Heart right ventricle (tissue), 16 donors: ENCODE measurements around the gene MAN2A1. TPM values are rescaled to one million over a fixed set of nuclear protein-coding genes. Genes with fewer than 3 reads are reported as not detected.

Experiments used
- ATAC-seq, 8 donors: fragments of 200-7000 bp; cut with Tn5 transposase; one replicate each; pipeline ENCODE4 v1.9.1; 2020; ENCODE audit warnings: mild to moderate bottlenecking in 8 of 8, moderate library complexity in 8 of 8, moderate number of reproducible peaks in 1 of 8
- DNase-seq, 2 donors: peaks; one replicate each; pipeline ENCODE4 v3.0.0-alpha.2; 2020
- H3K27ac ChIP-seq, 10 donors: fragments of 200-600 bp; sonication (generic) in 2 of 10; one replicate each; pipeline versions ENCODE4 v1.5.0 to v1.8.0; 2020 to 2022; ENCODE audit warnings: mild to moderate bottlenecking in 3 of 10
- H3K27me3 ChIP-seq, 7 donors: fragments of 200-600 bp; one replicate each; pipeline ENCODE4 v1.8.0; 2021 to 2022; ENCODE audit warnings: mild to moderate bottlenecking in 2 of 7
- H3K36me3 ChIP-seq, 9 donors: fragments of 200-600 bp; sonication (generic) in 1 of 9; one replicate each; pipeline versions ENCODE4 v1.5.0 to v1.8.0; 2020 to 2022; ENCODE audit warnings: mild to moderate bottlenecking in 2 of 9
- H3K4me1 ChIP-seq, 9 donors: fragments of 200-600 bp; sonication (generic) in 1 of 9; one replicate each; pipeline versions ENCODE4 v1.5.0 to v1.8.0; 2020 to 2022; ENCODE audit warnings: mild to moderate bottlenecking in 4 of 9
- H3K4me3 ChIP-seq, 10 donors: fragments of 200-600 bp; sonication (generic) in 2 of 10; one replicate each; pipeline versions ENCODE4 v1.5.0 to v1.8.0; 2020 to 2022; ENCODE audit warnings: mild to moderate bottlenecking in 7 of 10, moderate library complexity in 2 of 10
- H3K9me3 ChIP-seq, 11 donors: fragments of 200-600 bp in 10 of 11; sonication (generic) in 2 of 11; one replicate each; pipeline versions ENCODE4 v1.5.0 to v1.8.0; 2013 to 2022; ENCODE audit warnings: mild to moderate bottlenecking in 2 of 11, control low read depth in 1 of 11, moderate library complexity in 1 of 11
- WGBS, 2 donors: extraction: QIAGEN DNeasy Blood & Tissue Kit; methylation state at CpG; one replicate each; pipeline ENCODE4 v1.1.7; 2013; ENCODE audit warnings: inconsistent platforms in 1 of 2; 5-methylcytosine and 5-hydroxymethylcytosine counted together
- intact Hi-C, 10 donors: fragments of 100-400 bp; cut with DNase I; formaldehyde crosslinking; loops; one replicate each; pipeline versions ENCODE4 v1.11.1 to v1.14.2; 2022
- polyA plus RNA-seq, 2 donors: library from polyadenylated mRNA; stranded (reverse); fragments of 200-250 nt; gene quantifications; one replicate each; pipeline ENCODE4 v1.2.3, GENCODE V29; 2013
- total RNA-seq, 10 donors: library from RNA; stranded (reverse); fragmentation: NEBNext Ultra II Directional in 3 of 10; extraction: Animal tissue kit (Norgen Biotek cat#: 25700) in 3 of 10; gene quantifications; one replicate each; pipeline versions ENCODE4 v1.2.1 to v1.2.4, GENCODE V29; 2021 to 2023
- TF ChIP-seq, protein P1 (sequence below), 9 donors: fragments of 200-600 bp; sonication (generic) in 2 of 9; IDR thresholded peaks; one replicate each; pipeline versions ENCODE4 v1.5.0 to v1.8.0; 2021 to 2022; ENCODE audit warnings: antibody characterized with exemption in 9 of 9, mild to moderate bottlenecking in 5 of 9, moderate library complexity in 1 of 9
- donor health status: Arrhythmogenic right ventricular cardiomyopathy.
- donor health status: ischemic (EF 13 %, LVEDD 7.1; RV severe dilation, severe dysfunction).
- donor health status: healthy with polysubstance abuse.
- donor health status: DM: no; HTN: yes; CAD: no.
- donor health status: DM: no; HTN: no; CAD: no.
- donor health status: ischemic (EF 25% LVEDD 6.9; RV normal size, moderate dysfunction).
- donor health status: ischemic (EF 25% LVEDD 5.7; RV mildly dilated, moderate dysfunction).
- donor health status: healthy.
- donor health status: DM: yes; HTN: yes; CAD: no.
- donor health status: Ischemic cardiomyopathy.
- donor health status: ischemic (EF 35%, LVEDD 5.7; RV mildly dilated, moderate dysfunction).
- donor health status: nonischemic (EF 11% LVEDD 7.7; RV severe dilation, severe dysfunction).
- donor health status: DM: yes; HTN: yes; CAD: no.
- donor health status: PGD.
- donor health status: ischemic (EF 29% LVEDD 5.4; RV normal size, mild dysfunction).
- donor health status: nonischemic (EF 23%, LVEDD 6.1; RV moderate dilation, normal function).

MAN2A1 gene
- total and polyA plus RNA-seq, 12 donors = 2.9 to 16.1 (median 6.5) TPM

DNA sequence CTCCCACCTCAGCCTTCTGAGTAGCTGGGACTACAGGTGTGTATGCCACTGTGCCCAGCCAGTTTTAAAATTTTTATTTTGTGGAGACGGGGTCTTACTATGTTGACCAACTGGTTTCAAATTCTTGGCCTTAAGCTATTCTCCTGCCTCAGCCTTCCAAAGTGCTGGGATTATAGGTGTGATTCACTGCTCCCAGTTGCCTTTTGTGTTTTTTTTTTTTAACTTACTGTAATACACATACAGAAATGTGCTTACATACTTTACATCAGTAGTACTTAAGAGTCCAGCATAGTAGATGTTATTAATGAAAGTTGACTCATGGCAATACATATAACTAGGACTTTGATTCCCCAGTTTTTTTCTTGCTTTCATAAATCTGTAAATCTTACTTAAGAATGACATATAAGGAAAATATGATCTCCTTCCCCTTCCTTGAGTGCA, 4.7 kb downstream of the MAN2A1 start:
- Histone ChIP-seq H3K36me3 (no peaks in the 10 kb centered on the region), H3K4me1 (peaks cover 0 to 64% (median 37%) of the 10 kb centered on the region in 9 donors), H3K9me3 (no peaks in the 10 kb centered on the region), H3K4me3 (no peak overlapping the region), H3K27ac (peak overlapping the region in 2 of 10 donors; percentile 8 to 67), H3K27me3 (no peaks in the 10 kb centered on the region)
- intact Hi-C loops = loop anchor here in 4 of 10 donors (10.0 kb wide), 4 partner anchors 60 to 930 kb away; no protein-coding TSS in a partner anchor
- DNase-seq (no peak), ATAC-seq (no peak)
- WGBS, 2 donors = 98 to 100% methylated on average over 1 of the region's 1 CpG
- TF ChIP-seq, protein P1, sequence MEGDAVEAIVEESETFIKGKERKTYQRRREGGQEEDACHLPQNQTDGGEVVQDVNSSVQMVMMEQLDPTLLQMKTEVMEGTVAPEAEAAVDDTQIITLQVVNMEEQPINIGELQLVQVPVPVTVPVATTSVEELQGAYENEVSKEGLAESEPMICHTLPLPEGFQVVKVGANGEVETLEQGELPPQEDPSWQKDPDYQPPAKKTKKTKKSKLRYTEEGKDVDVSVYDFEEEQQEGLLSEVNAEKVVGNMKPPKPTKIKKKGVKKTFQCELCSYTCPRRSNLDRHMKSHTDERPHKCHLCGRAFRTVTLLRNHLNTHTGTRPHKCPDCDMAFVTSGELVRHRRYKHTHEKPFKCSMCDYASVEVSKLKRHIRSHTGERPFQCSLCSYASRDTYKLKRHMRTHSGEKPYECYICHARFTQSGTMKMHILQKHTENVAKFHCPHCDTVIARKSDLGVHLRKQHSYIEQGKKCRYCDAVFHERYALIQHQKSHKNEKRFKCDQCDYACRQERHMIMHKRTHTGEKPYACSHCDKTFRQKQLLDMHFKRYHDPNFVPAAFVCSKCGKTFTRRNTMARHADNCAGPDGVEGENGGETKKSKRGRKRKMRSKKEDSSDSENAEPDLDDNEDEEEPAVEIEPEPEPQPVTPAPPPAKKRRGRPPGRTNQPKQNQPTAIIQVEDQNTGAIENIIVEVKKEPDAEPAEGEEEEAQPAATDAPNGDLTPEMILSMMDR (IDR thresholded peaks at IDR 0.05) = no peak

DNA sequence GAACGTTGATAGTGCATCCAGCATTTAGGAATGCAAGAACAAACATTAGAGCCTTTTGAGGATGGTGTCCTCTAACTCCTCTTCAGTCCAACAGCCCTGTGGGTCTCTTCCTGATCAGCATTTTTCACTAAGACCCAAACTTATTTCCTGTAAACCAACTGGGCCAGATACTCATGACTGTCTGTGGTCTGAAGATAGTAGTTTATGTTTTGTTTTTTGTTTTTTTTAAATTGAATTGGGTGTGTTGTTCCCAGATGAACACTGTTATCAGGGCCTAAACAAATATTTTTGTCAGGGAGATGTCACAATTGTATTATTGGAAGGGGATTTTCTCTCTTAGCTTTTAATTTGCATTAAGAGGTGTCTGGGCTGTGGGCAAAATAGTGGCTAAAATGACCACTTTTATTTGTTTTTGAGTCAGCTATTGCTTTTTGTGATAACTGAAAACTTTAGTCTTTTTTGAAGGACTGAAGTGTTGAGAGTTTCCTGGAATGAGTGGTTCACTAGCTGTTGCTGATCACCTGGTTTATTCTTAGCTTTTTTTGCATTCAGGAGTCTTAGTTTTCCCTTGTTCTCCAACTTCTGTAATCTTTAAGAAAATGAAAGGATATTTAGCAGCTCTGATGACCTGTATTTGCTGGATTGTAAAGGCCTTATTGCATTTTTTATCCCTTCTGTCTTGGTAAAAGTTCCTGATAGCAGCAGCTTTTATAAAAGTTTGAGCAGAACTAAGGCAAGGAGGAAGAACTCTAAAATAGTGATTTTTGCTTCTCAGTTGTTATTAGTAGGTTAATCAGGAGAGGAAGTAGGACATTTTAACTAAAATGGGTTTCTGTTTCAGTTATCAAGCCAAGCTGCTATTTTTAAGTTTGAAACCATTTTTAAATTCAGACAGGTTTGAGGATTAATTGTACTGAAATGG, 5.5 kb downstream of the MAN2A1 start:
- Histone ChIP-seq H3K4me3 (peak overlapping the region in 1 of 10 donors; percentile 0), H3K36me3 (no peaks in the 10 kb centered on the region), H3K27me3 (no peaks in the 10 kb centered on the region), H3K27ac (peak overlapping the region in 4 of 10 donors; percentile 0 to 67 (median 16)), H3K9me3 (no peaks in the 10 kb centered on the region), H3K4me1 (peaks cover 0 to 71% (median 37%) of the 10 kb centered on the region in 9 donors)
- ATAC-seq (no peak), DNase-seq (no peak)
- 53 to 66% methylated on average over 1 of the region's 1 CpG for WGBS, 2 donors
- TF ChIP-seq, protein P1 (IDR thresholded peaks at IDR 0.05) = no peak
- intact Hi-C loops = loop anchor here in 4 of 10 donors (10.0 kb wide), 4 partner anchors 60 to 930 kb away; no protein-coding TSS in a partner anchor

DNA sequence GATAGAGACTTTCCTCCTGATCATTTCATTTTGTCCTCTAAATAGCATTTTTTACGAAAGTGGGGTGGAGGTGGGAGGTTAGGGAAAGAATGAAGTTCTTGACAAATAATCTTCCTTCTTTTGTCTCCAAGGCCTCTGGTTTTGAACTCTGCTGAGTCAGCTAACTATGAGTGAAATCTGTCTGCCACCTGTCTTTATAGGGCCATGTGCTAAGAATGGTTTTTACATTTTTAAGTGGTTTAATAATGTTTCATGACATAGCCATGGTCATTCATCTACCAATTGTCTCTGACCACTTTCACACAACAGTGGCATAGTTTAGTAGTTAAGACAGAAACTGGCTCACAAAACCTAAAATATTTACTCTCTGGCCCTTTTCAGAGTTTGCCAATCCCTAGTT, 7.6 kb downstream of the MAN2A1 start:
- DNase-seq = no peak
- intact Hi-C loops = loop anchor here in 4 of 10 donors (10.0 kb wide), 4 partner anchors 57 to 927 kb away; no protein-coding TSS in a partner anchor
- peaks cover 0 to 61% (median 30%) of the 10 kb centered on the region in 9 donors for H3K4me1 ChIP-seq
- no peaks in the 10 kb centered on the region for H3K9me3 ChIP-seq
- H3K4me3 ChIP-seq = no peak overlapping the region
- no peaks in the 10 kb centered on the region for H3K27me3 ChIP-seq
- H3K27ac ChIP-seq = no peak overlapping the region
- TF ChIP-seq, protein P1 (IDR thresholded peaks at IDR 0.05) = no peak
- no peak for ATAC-seq
- 73 to 87% methylated on average over 1 of the region's 1 CpG for WGBS, 2 donors
- H3K36me3 ChIP-seq = no peaks in the 10 kb centered on the region

DNA sequence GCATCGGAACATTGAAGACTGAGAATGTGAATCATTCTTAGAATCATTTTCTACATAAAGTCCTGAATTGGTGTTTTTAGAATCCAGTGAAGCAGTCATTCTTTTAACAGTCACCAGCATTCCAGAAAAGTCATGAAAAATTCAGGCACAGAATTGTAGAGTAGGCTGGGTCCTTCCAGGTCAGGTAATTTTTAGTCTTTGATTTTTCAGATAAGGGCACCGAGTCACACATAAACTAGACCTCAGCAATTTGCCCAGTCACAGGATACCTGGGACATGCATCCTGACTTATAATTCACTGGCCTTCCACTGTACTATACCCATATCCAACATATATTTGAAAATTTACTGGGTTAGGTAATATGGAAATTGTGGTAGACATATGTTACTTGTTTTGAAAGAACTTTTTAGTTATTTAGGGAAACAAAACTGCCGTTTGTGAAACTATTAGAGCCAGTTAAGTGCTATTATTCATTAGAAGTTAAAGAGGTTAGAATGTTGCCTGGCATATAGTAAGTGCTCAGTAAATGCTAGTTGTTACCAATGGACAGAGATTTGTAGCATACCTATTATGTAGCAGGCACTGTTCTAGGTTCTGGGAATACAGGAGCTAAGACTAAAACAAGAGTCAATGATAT, 10.9 kb downstream of the MAN2A1 start:
- Histone ChIP-seq H3K36me3 (no peaks in the 10 kb centered on the region), H3K27ac (no peak overlapping the region), H3K4me1 (peaks cover 0 to 49% (median 31%) of the 10 kb centered on the region in 9 donors), H3K9me3 (no peaks in the 10 kb centered on the region), H3K4me3 (no peak overlapping the region), H3K27me3 (no peaks in the 10 kb centered on the region)
- 93 to 97% methylated on average over 3 of the region's 3 CpGs for WGBS, 2 donors
- DNase-seq = no peak
- TF ChIP-seq, protein P1 (IDR thresholded peaks at IDR 0.05) = no peak
- intact Hi-C loops = no loop called here
- no peak for ATAC-seq
